GM18511 (cell line): ENCODE data around the gene VSTM2B.

Experiments
- ATAC-seq: cut with Tn5 transposase; IDR thresholded peaks from one replicate; pipeline ENCODE4 v1.9.1; 2021; ENCODE audit warnings: mild to moderate bottlenecking, moderate library complexity; ENCODE audit not compliant: unreplicated experiment

VSTM2B gene

GRCh38 chr19:29529646-29530539 lies 4.1 kb downstream of the VSTM2B start:
- no peak for ATAC-seq

GRCh38 chr19:29530540-29531457 lies 5.0 kb downstream of the VSTM2B start:
- no peak for ATAC-seq

DNA sequence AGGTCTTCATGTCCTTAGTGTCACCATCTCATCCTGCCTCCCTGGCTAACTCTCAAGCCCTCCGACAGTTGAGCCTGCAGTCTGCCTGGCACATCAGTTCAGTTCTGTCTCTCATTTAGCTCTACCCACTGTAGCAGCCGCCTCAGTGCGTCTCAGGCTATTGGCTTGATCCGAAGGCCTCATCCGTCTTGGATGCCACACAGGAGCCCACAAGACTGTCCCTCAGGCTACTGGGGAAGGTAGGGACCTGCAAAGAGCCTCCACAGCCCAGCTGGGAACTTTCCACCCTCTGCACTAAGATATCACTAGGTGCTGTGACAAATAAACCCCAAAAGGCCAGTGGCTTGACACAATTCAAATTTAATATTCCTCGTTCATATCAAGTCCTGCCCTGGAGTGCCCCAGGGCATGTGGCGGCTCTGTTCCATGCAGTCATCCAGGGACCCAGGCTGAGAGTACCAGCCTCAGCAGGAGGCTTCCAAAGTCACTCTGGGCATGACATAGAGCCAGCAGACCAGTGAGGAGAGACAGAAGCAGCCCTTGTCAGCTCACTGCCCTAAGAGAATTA lies 5.7 kb downstream of the VSTM2B start:
- no peak for ATAC-seq

DNA sequence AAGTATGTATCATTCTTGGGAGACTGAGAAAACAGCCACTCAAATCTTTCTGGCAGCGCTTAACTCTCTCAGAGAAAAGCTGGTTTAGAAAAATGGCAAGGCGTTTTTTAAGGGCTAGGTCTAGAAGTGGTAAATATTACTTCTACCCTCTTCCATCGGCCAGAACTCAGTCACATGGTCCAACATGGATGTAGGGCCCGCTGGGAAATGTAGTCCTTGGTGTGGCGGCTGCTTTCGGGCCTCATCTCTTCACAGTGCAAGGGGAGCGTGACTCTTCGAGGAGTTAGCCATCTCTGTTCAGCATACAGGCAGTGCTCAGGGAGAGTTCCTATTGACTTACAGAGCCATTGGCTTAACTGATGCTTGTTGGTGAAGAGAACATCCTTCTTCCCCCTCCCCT lies 6.3 kb downstream of the VSTM2B start:
- ATAC-seq, result no peak

DNA sequence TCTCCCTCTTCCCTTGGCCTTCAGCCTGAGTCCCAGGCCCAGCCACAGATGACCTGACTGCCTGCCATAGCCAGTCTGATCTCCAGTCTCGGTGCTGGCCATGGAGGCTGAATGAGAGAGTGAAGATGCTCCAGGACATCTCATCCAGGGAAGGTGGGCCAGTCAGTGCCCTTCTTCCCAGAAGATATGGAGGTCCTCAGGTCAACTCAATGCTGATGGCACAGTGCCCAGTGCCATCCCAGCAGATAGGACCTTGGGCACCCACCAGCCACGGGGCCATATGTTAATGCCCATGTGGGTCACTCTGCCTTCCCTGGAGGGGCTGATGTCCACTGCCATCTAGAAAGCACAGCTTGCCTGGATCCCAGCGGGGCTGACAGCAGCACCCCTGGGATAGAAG lies 7.2 kb downstream of the VSTM2B start:
- no peak for ATAC-seq

- no peak for ATAC-seq
Observed at GRCh38 chr19:29533578-29534544, 8.1 kb downstream of the VSTM2B start.

DNA sequence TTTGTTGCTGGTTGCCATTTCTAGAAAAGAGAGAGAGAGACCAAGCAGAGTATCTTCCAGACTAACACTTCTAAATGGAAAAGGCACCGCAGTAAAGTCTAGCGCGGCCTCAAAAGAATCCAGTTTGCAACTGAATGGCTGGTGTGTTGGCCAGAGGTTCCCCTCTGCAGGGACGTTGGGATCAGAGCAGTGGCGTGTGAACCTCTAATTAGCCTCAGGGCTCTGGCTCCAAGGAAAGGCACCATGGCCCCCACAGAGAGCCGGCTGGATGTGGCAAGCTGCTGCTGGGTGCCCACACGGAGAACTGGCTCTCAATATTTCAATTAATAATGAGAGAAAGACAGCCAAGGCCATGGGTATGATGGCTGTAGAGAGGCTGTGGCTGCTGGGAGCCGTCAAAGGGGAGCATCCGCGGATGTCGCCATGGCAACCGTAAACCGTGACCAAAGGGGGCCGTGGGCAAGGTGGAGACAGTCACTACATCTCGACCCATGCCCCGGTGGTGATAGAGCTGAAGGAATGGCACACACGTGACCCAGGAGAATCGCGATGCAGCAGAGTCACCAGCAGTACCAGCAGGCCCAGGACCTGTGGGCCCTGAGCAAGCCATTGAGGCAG lies 9.5 kb downstream of the VSTM2B start:
- ATAC-seq, result no peak

- no peak for ATAC-seq
Observed at GRCh38 chr19:29535984-29536508, 10.3 kb downstream of the VSTM2B start.

DNA sequence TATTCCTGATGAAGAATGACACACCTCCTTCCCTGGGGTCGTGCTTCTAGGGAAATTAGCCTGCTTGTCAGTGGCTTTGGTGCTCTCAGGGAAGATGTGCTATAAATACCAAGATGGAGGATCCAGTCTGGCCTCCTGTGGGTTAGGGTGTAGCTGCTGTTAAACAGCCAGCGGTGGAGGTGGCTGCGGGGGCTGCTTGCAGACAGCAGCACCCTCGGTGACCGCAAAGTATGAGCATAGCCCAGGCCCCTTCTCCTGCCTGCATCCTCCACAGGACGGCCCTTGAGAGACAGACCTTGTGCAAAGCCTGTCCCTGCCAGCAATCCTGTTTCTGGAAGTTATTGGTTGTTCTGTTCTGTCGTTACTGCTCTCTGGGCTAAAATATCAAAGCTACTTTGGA lies 11.4 kb downstream of the VSTM2B start:
- ATAC-seq, result no peak

DNA sequence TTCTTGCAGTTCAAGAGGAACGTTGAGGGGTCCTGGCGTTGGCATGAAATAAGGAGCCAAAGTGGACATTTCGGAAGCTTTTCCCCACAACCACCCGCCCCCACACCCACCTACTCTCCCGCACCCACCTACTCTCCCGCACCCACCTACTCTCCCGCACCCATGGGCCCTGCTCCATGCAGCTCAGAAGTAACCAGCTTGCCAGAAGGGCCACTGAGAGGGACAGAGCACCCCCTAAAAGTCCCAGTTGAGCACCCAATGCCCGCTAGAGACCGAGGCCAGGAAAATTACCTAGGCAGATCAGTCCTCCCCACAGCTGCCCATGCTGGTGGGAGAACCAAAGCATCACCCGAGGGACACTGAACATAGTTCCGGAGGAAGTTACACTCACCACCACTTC lies 11.8 kb downstream of the VSTM2B start:
- ATAC-seq, result no peak

DNA sequence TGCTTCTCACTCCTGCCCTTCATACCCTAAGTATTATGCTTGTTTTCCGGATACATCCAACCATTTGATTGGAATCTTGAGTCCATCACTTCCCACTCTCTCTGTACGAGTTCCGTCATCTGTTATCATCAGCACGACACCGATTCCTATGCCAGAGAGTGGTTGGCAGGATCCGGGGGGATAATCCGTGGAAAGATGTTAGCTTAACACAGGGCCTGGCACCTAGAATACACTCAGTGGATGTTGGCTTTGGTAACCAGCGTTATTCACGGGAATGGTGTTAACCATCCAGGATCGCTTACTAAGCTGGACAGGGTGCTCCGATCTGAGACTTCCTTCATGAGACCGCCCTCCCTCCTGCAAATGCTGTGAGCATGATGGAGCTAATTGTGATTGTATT lies 12.4 kb downstream of the VSTM2B start:
- ATAC-seq, result no peak

GRCh38 chr19:29538651-29539050 lies 12.9 kb downstream of the VSTM2B start:
- ATAC-seq, result no peak

DNA sequence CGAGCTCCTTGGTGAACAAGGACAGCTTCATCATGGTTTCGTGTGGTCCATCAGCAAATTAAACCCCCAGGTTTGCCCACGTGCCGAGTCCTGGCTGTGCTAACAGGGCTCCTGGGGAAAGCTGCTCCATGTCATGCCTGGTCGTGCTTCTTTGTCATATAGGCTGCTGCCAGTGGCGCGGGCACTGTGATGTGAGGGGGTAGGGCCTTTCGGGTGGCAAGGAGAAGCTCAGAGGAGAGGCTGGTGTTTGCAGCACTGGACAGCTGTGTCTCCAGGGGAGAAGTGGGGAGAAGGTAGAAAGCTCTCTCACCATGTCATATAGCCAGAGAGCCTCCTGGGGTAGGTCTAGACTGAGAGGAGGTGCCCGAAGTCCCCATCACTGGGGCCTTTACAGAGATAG lies 13.3 kb downstream of the VSTM2B start:
- ATAC-seq, result no peak

- ATAC-seq, result no peak
Observed at GRCh38 chr19:29539670-29540069, 13.9 kb downstream of the VSTM2B start.

DNA sequence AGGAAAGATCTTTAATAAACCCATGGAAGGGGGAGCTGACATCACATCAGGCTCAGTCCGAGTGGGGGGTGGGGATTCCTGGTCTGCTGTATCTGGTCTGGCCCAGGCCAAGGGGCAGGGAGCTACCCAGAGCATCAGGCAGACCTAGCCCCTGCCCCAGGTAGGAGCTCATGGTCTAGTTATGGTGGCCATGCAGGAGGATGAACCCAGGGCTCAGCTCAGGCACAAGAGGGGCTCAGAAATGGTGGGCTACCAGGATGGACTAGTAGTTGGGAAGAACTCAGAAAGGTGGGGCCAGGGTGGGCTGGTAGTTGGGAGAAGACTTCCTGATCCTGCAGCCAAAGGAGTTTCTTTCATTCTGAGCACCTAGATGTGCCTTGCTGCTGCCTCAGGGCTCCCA lies 14.3 kb downstream of the VSTM2B start:
- no peak for ATAC-seq

GRCh38 chr19:29541473-29542253 lies 15.9 kb downstream of the VSTM2B start:
- ATAC-seq, result no peak

- ATAC-seq, result no peak
Observed at GRCh38 chr19:29542327-29542726, 16.5 kb downstream of the VSTM2B start.

DNA sequence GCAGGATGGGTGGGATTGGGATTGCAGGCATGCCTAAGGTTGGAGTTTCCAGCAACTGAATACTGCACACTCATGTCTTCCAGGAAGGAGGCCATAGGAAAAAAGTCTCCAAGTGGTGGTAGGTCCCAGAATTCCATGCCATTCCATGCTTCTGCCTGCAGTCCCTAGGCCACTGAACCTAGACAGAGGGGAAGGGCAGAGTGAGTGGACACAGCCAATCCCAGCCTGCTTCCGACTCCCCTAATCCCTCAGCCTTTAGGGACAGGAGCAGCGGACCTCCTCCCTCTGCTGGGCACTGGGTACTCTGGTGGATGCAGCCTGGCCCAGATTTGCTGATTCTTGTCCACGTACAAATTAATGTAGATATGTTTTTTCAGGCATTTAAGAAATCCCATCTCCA lies 17.0 kb downstream of the VSTM2B start:
- no peak for ATAC-seq

DNA sequence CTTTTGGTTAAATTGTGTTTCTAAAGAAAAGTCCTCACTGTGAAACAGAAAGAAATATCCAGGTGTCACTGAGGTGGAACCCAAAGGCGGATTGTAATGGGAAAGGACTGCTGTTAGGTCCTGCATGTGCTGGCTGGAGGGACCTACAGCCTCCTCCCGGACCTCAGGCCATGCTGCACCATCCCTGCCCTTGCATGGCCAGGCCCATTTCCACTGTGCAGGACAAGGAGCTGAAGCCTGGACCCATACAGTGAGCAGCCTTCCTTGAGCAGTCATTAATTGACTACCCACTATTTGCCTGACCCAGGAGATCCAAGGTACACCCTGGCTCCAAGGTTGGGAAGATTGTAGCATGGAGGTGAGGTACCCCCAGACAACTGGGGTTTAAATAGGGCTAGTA lies 17.6 kb downstream of the VSTM2B start:
- ATAC-seq, result no peak
